Prostate gland (tissue), 2 donors: ENCODE data around the gene UBAC1.
A peak's percentile ranks its signal among the peaks of the same experiment; 100 is the strongest.

Source experiments
- CTCF ChIP-seq, 4 experiments: fragments of 200-600 bp in 2 of 4; fragments of 450-650 bp in 2 of 4; sonication (generic) in 2 of 4; IDR thresholded peaks; 1 replicate in 3 of 4; 2 replicates in 1 of 4; pipeline ENCODE4 v1.5.1; 2016 to 2019; ENCODE audit warnings: antibody characterized with exemption in 4 of 4, mild to moderate bottlenecking in 2 of 4, moderate library complexity in 2 of 4
- POLR2A ChIP-seq: fragments of 450-650 bp; IDR thresholded peaks from one replicate; pipeline ENCODE4 v1.6.1; 2016; ENCODE audit warnings: antibody characterized with exemption, mild to moderate bottlenecking
- POLR2AphosphoS5 ChIP-seq: sonication (generic); formaldehyde crosslinking; IDR thresholded peaks from one replicate; pipeline ENCODE4 v1.6.1; 2017; ENCODE audit warnings: antibody characterized with exemption

GRCh38 chr9:135949501-135950134 is 11.6 kb downstream of the UBAC1 start:
- no peak for TF ChIP-seq CTCF (IDR thresholded peaks at IDR 0.05)
- no peak for TF ChIP-seq POLR2AphosphoS5
- TF ChIP-seq POLR2A = peak; percentile 13
